HG03097 (cell line): Measurements from ENCODE around the gene R3HCC1L.
"Not testable (repeated sequence)": the region's sequence is repeated elsewhere in the genome, so short reads cannot be mapped to it uniquely, and the experiment has no call there.

Experiments
- ATAC-seq: cut with Tn5 transposase; IDR thresholded peaks from one replicate; pipeline ENCODE4 v1.9.1; 2021; ENCODE audit not compliant: unreplicated experiment, low FRiP score

Gene R3HCC1L

GRCh38 chr10:98224996-98225395 lies 90.5 kb downstream of the R3HCC1L start:
- ATAC-seq: no peak

- no peak for ATAC-seq
These were observed 92.2 kb downstream of the R3HCC1L start for GRCh38 chr10:98226508-98227144.

GRCh38 chr10:98227713-98228112 lies 93.3 kb downstream of the R3HCC1L start:
- ATAC-seq: not testable (repeated sequence)

- ATAC-seq: not testable (repeated sequence)
These were observed 93.8 kb downstream of the R3HCC1L start for GRCh38 chr10:98228266-98228665.

GRCh38 chr10:98231417-98231816 lies 97.0 kb downstream of the R3HCC1L start:
- ATAC-seq: no peak

- ATAC-seq: no peak
These were observed 101.4 kb downstream of the R3HCC1L start for GRCh38 chr10:98235846-98236245.

- ATAC-seq: no peak
These were observed 102.4 kb downstream of the R3HCC1L start for GRCh38 chr10:98236862-98237261.

- ATAC-seq: no peak
These were observed 103.9 kb downstream of the R3HCC1L start for GRCh38 chr10:98238391-98238790.

- ATAC-seq: no peak
These were observed 106.1 kb downstream of the R3HCC1L start for GRCh38 chr10:98240524-98240923.

GRCh38 chr10:98242823-98243222 lies 108.4 kb downstream of the R3HCC1L start:
- ATAC-seq: no peak

GRCh38 chr10:98244141-98244540 lies 109.7 kb downstream of the R3HCC1L start:
- ATAC-seq: no peak

GRCh38 chr10:98244586-98244985 lies 110.1 kb downstream of the R3HCC1L start:
- no peak for ATAC-seq

- ATAC-seq: no peak
These were observed 112.7 kb downstream of the R3HCC1L start for GRCh38 chr10:98246911-98247805.

- ATAC-seq: no peak
These were observed 113.6 kb downstream of the R3HCC1L start for GRCh38 chr10:98248018-98248417.

GRCh38 chr10:98249134-98249533 lies 114.7 kb downstream of the R3HCC1L start:
- ATAC-seq: no peak

- ATAC-seq: no peak
These were observed 116.9 kb downstream of the R3HCC1L start for GRCh38 chr10:98251399-98251798.

- ATAC-seq: no peak
These were observed 118.0 kb downstream of the R3HCC1L start for GRCh38 chr10:98252464-98252863.

GRCh38 chr10:98253499-98253898 lies 119.0 kb downstream of the R3HCC1L start:
- ATAC-seq: no peak

- no peak for ATAC-seq
These were observed 119.9 kb downstream of the R3HCC1L start for GRCh38 chr10:98254234-98254974.

GRCh38 chr10:98255146-98255877 lies 120.9 kb downstream of the R3HCC1L start:
- no peak for ATAC-seq

- no peak for ATAC-seq
These were observed 122.2 kb downstream of the R3HCC1L start for GRCh38 chr10:98256692-98257091.
